Vagina (tissue), 2 donors: ENCODE data around the gene TRIM47.
A peak's percentile ranks its signal among the peaks of the same experiment; 100 is the strongest.

ENCODE experiments used
- POLR2A ChIP-seq, 2 donors: fragments of 450-650 bp; IDR thresholded peaks; one replicate each; pipeline ENCODE4 v1.6.1; 2017; ENCODE audit warnings: antibody characterized with exemption in 2 of 2, mild to moderate bottlenecking in 2 of 2, moderate library complexity in 2 of 2
- TF ChIP-seq, protein P1 (sequence below), 3 experiments: fragments of 450-650 bp in 2 of 3; fragments of 200-600 bp in 1 of 3; sonication (generic) in 1 of 3; IDR thresholded peaks; one replicate each; pipeline ENCODE4 v1.5.1; 2017 to 2019; ENCODE audit warnings: antibody characterized with exemption in 3 of 3, mild to moderate bottlenecking in 2 of 3, moderate library complexity in 2 of 3

GRCh38 chr17:75848523-75849278, 29.7 kb downstream of the TRIM47 start:
- no peak for TF ChIP-seq POLR2A (IDR thresholded peaks at IDR 0.05)
- TF ChIP-seq, protein P1, sequence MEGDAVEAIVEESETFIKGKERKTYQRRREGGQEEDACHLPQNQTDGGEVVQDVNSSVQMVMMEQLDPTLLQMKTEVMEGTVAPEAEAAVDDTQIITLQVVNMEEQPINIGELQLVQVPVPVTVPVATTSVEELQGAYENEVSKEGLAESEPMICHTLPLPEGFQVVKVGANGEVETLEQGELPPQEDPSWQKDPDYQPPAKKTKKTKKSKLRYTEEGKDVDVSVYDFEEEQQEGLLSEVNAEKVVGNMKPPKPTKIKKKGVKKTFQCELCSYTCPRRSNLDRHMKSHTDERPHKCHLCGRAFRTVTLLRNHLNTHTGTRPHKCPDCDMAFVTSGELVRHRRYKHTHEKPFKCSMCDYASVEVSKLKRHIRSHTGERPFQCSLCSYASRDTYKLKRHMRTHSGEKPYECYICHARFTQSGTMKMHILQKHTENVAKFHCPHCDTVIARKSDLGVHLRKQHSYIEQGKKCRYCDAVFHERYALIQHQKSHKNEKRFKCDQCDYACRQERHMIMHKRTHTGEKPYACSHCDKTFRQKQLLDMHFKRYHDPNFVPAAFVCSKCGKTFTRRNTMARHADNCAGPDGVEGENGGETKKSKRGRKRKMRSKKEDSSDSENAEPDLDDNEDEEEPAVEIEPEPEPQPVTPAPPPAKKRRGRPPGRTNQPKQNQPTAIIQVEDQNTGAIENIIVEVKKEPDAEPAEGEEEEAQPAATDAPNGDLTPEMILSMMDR (IDR thresholded peaks at IDR 0.05): peak; percentile 11 to 45 (median 15)
